Neural cell (in vitro differentiated cells): Measurements from ENCODE around the gene SLC12A3. TPM values are rescaled to one million over a fixed set of nuclear protein-coding genes. Genes with fewer than 3 reads are reported as not detected.

Experiments used
- H2AFZ ChIP-seq: fragments of 200-600, 300-800 bp; sonication (generic), shearing (Covaris generic); 2 replicates; pipeline ENCODE4 v1.6.0; 2014; ENCODE audit warnings: low read depth, mild to moderate bottlenecking, antibody characterized with exemption, low read length, moderate library complexity
- H3F3A ChIP-seq: fragments of 200-600 bp; shearing (Covaris generic); 2 replicates; pipeline ENCODE4 v1.6.1; 2016; ENCODE audit warnings: mild to moderate bottlenecking, moderate library complexity, mixed read lengths, antibody characterized with exemption, low read length; ENCODE audit not compliant: insufficient read depth, poor library complexity, severe bottlenecking
- H3K27ac ChIP-seq: fragments of 200-600, 300-800 bp; sonication (generic), shearing (Covaris generic); 2 replicates; pipeline ENCODE4 v1.5.1; 2014; ENCODE audit warnings: mild to moderate bottlenecking, low read length, moderate library complexity
- H3K27me3 ChIP-seq: fragments of 300-800, 200-600 bp; sonication (generic), shearing (Covaris generic); 2 replicates; pipeline ENCODE4 v1.6.0; 2014; ENCODE audit warnings: mild to moderate bottlenecking, low read depth, low read length, moderate library complexity; ENCODE audit not compliant: insufficient read depth
- H3K36me3 ChIP-seq: fragments of 300-800, 200-600 bp; sonication (generic), shearing (Covaris generic); 2 replicates; pipeline ENCODE4 v1.5.1; 2014; ENCODE audit warnings: mild to moderate bottlenecking, antibody characterized with exemption, low read length, moderate library complexity; ENCODE audit not compliant: insufficient read depth
- H3K4me2 ChIP-seq: fragments of 300-800, 200-600 bp; sonication (generic), shearing (Covaris generic); 2 replicates; pipeline ENCODE4 v1.6.0; 2014; ENCODE audit warnings: mild to moderate bottlenecking, low read length
- H3K4me3 ChIP-seq: fragments of 300-800, 200-600 bp; sonication (generic), shearing (Covaris generic); 2 replicates; pipeline ENCODE4 v1.5.1; 2014; ENCODE audit warnings: mild to moderate bottlenecking, low read length, moderate library complexity
- H3K79me2 ChIP-seq: fragments of 200-600 bp; shearing (Covaris generic); replicated peaks from 2 replicates; pipeline ENCODE4 v1.6.0; 2014; ENCODE audit warnings: mild to moderate bottlenecking, low read length, moderate library complexity; ENCODE audit not compliant: insufficient read depth
- H3K9ac ChIP-seq: fragments of 300-800, 200-600 bp; sonication (generic), shearing (Covaris generic); 2 replicates; pipeline ENCODE4 v1.6.1; 2016; ENCODE audit warnings: mild to moderate bottlenecking, low read length, mixed read lengths
- H3K9me2 ChIP-seq: fragments of 200-600 bp; shearing (Covaris generic); 2 replicates; pipeline ENCODE4 v1.6.1; 2016; ENCODE audit warnings: mild to moderate bottlenecking, low read length, mixed read lengths; ENCODE audit not compliant: insufficient read depth
- H3K9me3 ChIP-seq: fragments of 200-600, 300-800 bp; sonication (generic), shearing (Covaris generic); 2 replicates; pipeline ENCODE4 v1.6.1; 2016; ENCODE audit warnings: mild to moderate bottlenecking, mixed run types, low read length, moderate library complexity, mixed read lengths
- H4K20me1 ChIP-seq: fragments of 200-600 bp; shearing (Covaris generic); 2 replicates; pipeline ENCODE4 v1.6.1; 2016; ENCODE audit warnings: mild to moderate bottlenecking, mixed run types; ENCODE audit not compliant: insufficient read depth
- EP300 ChIP-seq: fragments of 450-650 bp; conservative IDR thresholded peaks from 2 replicates; pipeline ENCODE4 v1.6.1; 2014; ENCODE audit warnings: antibody characterized with exemption, mild to moderate bottlenecking, moderate library complexity; ENCODE audit not compliant: poor library complexity, severe bottlenecking
- EZH2 ChIP-seq: fragments of 200-600, 300-800 bp; shearing (Covaris generic), sonication (generic); IDR thresholded peaks from 2 replicates; pipeline ENCODE4 v1.6.1; 2014; ENCODE audit warnings: antibody characterized with exemption, low read length, borderline replicate concordance, mild to moderate bottlenecking; ENCODE audit not compliant: insufficient read depth, poor library complexity, severe bottlenecking
- MXI1 ChIP-seq: fragments of 450-650 bp; conservative IDR thresholded peaks from 2 replicates; pipeline ENCODE4 v1.6.1; 2014; ENCODE audit warnings: antibody characterized with exemption, mild to moderate bottlenecking; ENCODE audit not compliant: poor library complexity, severe bottlenecking
- POLR2AphosphoS5 ChIP-seq: IDR thresholded peaks from 2 replicates; pipeline ENCODE4 v1.6.1; 2012
- RAD21 ChIP-seq: fragments of 450-650 bp; conservative IDR thresholded peaks from 2 replicates; pipeline ENCODE4 v1.6.1; 2014; ENCODE audit warnings: antibody characterized with exemption, mild to moderate bottlenecking, moderate library complexity
- SMC3 ChIP-seq: fragments of 450-650 bp; conservative IDR thresholded peaks from 2 replicates; pipeline ENCODE4 v1.6.1; 2014; ENCODE audit warnings: antibody characterized with exemption, mild to moderate bottlenecking, moderate library complexity; ENCODE audit not compliant: poor library complexity
- TAF1 ChIP-seq: IDR thresholded peaks from 2 replicates; pipeline ENCODE4 v1.6.1; 2012; ENCODE audit warnings: low read depth
- polyA plus RNA-seq: library from polyadenylated mRNA; depleted of rRNA; stranded (reverse); fragments of >200 nt; gene quantifications from 2 replicates; pipeline ENCODE4 v1.2.3, GENCODE V29; 2014
- TF ChIP-seq, protein P1 (sequence below): IDR thresholded peaks from 2 replicates; pipeline ENCODE4 v1.6.1; 2012; ENCODE audit warnings: borderline replicate concordance
- TF ChIP-seq, protein P2 (sequence below): fragments of 450-650 bp; IDR thresholded peaks from 2 replicates; pipeline ENCODE4 v1.5.1; 2014; ENCODE audit warnings: antibody characterized with exemption, mild to moderate bottlenecking, moderate library complexity; ENCODE audit not compliant: poor library complexity, severe bottlenecking

Gene SLC12A3
- polyA plus RNA-seq, 1 donor from 2014 or later: 0.09 TPM

DNA sequence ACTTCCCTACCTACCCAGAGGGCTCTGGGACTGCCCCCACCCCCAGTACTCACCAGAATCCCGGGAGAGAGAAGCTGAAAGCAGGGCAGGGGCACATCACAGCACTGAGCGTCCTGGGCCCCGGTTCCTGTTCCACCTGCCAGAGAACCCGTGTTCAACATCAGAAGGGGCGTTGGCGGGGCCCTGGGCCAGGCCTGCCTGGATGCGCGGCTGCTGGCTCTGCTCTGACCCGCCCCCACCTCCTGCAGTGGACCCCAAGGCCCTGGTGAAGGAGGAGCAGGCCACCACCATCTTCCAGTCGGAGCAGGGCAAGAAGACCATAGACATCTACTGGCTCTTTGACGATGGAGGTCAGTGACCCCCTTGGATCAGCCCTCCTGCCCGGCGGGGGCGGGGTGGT, 27.7 kb downstream of the SLC12A3 start:
- Histone ChIP-seq H3K27me3 (no peaks in the 10 kb centered on the region), H3K9me3 (no peaks in the 10 kb centered on the region)
- no peak for TF ChIP-seq POLR2AphosphoS5
- TF ChIP-seq, protein P1, sequence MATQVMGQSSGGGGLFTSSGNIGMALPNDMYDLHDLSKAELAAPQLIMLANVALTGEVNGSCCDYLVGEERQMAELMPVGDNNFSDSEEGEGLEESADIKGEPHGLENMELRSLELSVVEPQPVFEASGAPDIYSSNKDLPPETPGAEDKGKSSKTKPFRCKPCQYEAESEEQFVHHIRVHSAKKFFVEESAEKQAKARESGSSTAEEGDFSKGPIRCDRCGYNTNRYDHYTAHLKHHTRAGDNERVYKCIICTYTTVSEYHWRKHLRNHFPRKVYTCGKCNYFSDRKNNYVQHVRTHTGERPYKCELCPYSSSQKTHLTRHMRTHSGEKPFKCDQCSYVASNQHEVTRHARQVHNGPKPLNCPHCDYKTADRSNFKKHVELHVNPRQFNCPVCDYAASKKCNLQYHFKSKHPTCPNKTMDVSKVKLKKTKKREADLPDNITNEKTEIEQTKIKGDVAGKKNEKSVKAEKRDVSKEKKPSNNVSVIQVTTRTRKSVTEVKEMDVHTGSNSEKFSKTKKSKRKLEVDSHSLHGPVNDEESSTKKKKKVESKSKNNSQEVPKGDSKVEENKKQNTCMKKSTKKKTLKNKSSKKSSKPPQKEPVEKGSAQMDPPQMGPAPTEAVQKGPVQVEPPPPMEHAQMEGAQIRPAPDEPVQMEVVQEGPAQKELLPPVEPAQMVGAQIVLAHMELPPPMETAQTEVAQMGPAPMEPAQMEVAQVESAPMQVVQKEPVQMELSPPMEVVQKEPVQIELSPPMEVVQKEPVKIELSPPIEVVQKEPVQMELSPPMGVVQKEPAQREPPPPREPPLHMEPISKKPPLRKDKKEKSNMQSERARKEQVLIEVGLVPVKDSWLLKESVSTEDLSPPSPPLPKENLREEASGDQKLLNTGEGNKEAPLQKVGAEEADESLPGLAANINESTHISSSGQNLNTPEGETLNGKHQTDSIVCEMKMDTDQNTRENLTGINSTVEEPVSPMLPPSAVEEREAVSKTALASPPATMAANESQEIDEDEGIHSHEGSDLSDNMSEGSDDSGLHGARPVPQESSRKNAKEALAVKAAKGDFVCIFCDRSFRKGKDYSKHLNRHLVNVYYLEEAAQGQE: no peak
- no peak for TF ChIP-seq RAD21
- TF ChIP-seq SMC3: no peak
- TF ChIP-seq, protein P2, sequence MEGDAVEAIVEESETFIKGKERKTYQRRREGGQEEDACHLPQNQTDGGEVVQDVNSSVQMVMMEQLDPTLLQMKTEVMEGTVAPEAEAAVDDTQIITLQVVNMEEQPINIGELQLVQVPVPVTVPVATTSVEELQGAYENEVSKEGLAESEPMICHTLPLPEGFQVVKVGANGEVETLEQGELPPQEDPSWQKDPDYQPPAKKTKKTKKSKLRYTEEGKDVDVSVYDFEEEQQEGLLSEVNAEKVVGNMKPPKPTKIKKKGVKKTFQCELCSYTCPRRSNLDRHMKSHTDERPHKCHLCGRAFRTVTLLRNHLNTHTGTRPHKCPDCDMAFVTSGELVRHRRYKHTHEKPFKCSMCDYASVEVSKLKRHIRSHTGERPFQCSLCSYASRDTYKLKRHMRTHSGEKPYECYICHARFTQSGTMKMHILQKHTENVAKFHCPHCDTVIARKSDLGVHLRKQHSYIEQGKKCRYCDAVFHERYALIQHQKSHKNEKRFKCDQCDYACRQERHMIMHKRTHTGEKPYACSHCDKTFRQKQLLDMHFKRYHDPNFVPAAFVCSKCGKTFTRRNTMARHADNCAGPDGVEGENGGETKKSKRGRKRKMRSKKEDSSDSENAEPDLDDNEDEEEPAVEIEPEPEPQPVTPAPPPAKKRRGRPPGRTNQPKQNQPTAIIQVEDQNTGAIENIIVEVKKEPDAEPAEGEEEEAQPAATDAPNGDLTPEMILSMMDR: no peak
- no peak for TF ChIP-seq MXI1
- TF ChIP-seq EP300: no peak
- no peak for TF ChIP-seq EZH2
- no peak for TF ChIP-seq TAF1

DNA sequence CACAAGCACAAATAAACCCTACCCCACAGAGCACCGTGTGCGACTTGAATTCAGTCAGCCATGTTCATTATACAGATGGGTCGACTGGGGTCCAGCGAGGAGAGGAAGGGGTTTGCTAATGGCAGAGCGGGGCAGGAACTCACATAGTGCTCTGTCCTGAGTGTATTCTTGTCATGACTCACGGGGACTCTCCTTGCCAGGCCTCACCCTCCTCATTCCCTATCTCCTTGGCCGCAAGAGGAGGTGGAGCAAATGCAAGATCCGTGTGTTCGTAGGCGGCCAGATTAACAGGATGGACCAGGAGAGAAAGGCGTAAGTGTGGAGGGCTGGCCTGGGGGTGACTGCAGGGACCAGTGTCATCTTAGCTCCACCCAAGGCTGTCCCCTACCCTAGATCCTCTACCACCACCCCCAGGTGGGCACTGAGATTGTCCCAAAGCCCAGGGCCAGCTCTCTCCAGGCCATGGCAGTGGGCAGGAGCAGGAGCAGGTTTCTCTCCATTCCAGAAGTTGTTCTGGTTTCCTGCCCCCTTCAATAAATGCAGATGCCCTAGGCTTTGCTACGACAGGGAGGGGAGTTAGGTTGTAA, 29.4 kb downstream of the SLC12A3 start:
- no peaks in the 10 kb centered on the region for H3K9me3 ChIP-seq
- no peaks in the 10 kb centered on the region for H3F3A ChIP-seq
- H3K36me3 ChIP-seq: no peaks in the 10 kb centered on the region
- no peak overlapping the region for H3K4me2 ChIP-seq
- H2AFZ ChIP-seq: no peak overlapping the region
- H4K20me1 ChIP-seq: no peaks in the 10 kb centered on the region
- H3K27ac ChIP-seq: no peak overlapping the region
- no peaks in the 10 kb centered on the region for H3K27me3 ChIP-seq
- TF ChIP-seq SMC3: no peak
- no peak for TF ChIP-seq RAD21
- TF ChIP-seq TAF1: no peak
- TF ChIP-seq, protein P1: no peak
- TF ChIP-seq EP300: no peak
- TF ChIP-seq POLR2AphosphoS5: no peak
- TF ChIP-seq, protein P2: no peak
- no peak overlapping the region for H3K9ac ChIP-seq
- H3K9me2 ChIP-seq: no peaks in the 10 kb centered on the region
- H3K4me3 ChIP-seq: no peak overlapping the region
- H3K79me2 ChIP-seq: no peaks in the 10 kb centered on the region

More for the DNA sequence above, 27.7 kb downstream of the SLC12A3 start:
- Histone ChIP-seq H3K79me2 (no peaks in the 10 kb centered on the region), H3K9ac (no peak overlapping the region), H3K36me3 (no peaks in the 10 kb centered on the region), H3K4me2 (no peak overlapping the region), H3F3A (no peaks in the 10 kb centered on the region), H2AFZ (no peak overlapping the region), H3K4me3 (no peak overlapping the region), H3K27ac (no peak overlapping the region), H4K20me1 (no peaks in the 10 kb centered on the region), H3K9me2 (no peaks in the 10 kb centered on the region)
